T-cell (primary cell): Measurements from ENCODE around the gene MX2. TPM values are rescaled to one million over a fixed set of nuclear protein-coding genes. Genes with fewer than 3 reads are reported as not detected.

Experiments
- ATAC-seq, 4 experiments: fragments of 200-7000 bp in 3 of 4; fragments of 150-1000 bp in 1 of 4; cut with Tn5 transposase; replicated peaks in 1 of 4; 1 replicate in 3 of 4; 2 replicates in 1 of 4; pipeline ENCODE4 v1.10.0; 2021; ENCODE audit warnings: moderate library complexity in 3 of 4, mild to moderate bottlenecking in 2 of 4, moderate number of reproducible peaks in 1 of 4
- CTCF ChIA-PET, 2 donors: fragments of 300-600 bp; sonication (Branson Sonifier 250); formaldehyde crosslinking; loops; one replicate each; lab custom pipeline; 2022; ENCODE audit warnings: antibody characterized with exemption in 2 of 2; lab: Charles Lee
- POLR2A ChIA-PET, 2 donors: fragments of 300-600 bp; sonication (Branson Sonifier 250); formaldehyde crosslinking; loops; one replicate each; lab custom pipeline; 2022; ENCODE audit warnings: antibody characterized with exemption in 2 of 2; lab: Charles Lee
- DNase-seq, 35 experiments: peaks; one replicate each; pipeline versions ENCODE4 v3.0.0 to v3.0.0-alpha.2; 2013 to 2023
- H3K27ac ChIP-seq: one replicate; pipeline ENCODE4 v1.5.1; 2013; ENCODE audit warnings: low read length
- H3K27me3 ChIP-seq, 2 experiments: replicated peaks in 1 of 2; 1 replicate in 1 of 2; 2 replicates in 1 of 2; pipeline versions ENCODE4 v1.6.1 to v1.7.0; 2013; ENCODE audit warnings: low read length in 1 of 2, mixed read lengths in 1 of 2; ENCODE audit not compliant: control insufficient read depth in 2 of 2, insufficient read depth in 2 of 2; ENCODE audit errors: extremely low read depth in 1 of 2
- H3K36me3 ChIP-seq, 2 donors: 1 replicate in 1 of 2; 2 replicates in 1 of 2; pipeline versions ENCODE4 v1.6.1 to v1.7.0; 2013; ENCODE audit warnings: low read length in 1 of 2; ENCODE audit not compliant: control insufficient read depth in 2 of 2, insufficient read depth in 1 of 2; ENCODE audit errors: extremely low read depth in 1 of 2
- H3K4me1 ChIP-seq, 2 experiments: 1 replicate in 1 of 2; 2 replicates in 1 of 2; pipeline versions ENCODE4 v1.6.1 to v1.7.0; 2013; ENCODE audit warnings: low read length in 2 of 2, mixed read lengths in 1 of 2; ENCODE audit not compliant: insufficient read depth in 2 of 2, control insufficient read depth in 1 of 2; ENCODE audit errors: extremely low read depth in 1 of 2
- H3K4me3 ChIP-seq, 2 donors: 1 replicate in 1 of 2; 2 replicates in 1 of 2; pipeline versions ENCODE4 v1.5.1 to v1.7.0; 2013; ENCODE audit warnings: mild to moderate bottlenecking in 2 of 2, low read length in 1 of 2, moderate library complexity in 1 of 2; ENCODE audit not compliant: control insufficient read depth in 1 of 2; ENCODE audit errors: extremely low read depth in 1 of 2
- H3K9me3 ChIP-seq: 2 replicates; pipeline ENCODE4 v1.7.0; 2013
- H3K27ac Mint-ChIP-seq, 2 donors: one replicate each; pipeline ENCODE4 v1.8.0; 2020 to 2021; ENCODE audit warnings: mild to moderate bottlenecking in 2 of 2, mixed read lengths in 2 of 2
- H3K27me3 Mint-ChIP-seq, 2 donors: one replicate each; pipeline ENCODE4 v1.8.0; 2021 to 2022; ENCODE audit warnings: mixed read lengths in 2 of 2
- H3K36me3 Mint-ChIP-seq: one replicate; pipeline ENCODE4 v1.8.0; 2021; ENCODE audit warnings: mixed read lengths
- H3K4me1 Mint-ChIP-seq, 3 donors: one replicate each; pipeline ENCODE4 v1.8.0; 2020 to 2022; ENCODE audit warnings: mixed read lengths in 3 of 3, mild to moderate bottlenecking in 1 of 3
- H3K4me3 Mint-ChIP-seq, 3 donors: one replicate each; pipeline ENCODE4 v1.8.0; 2020 to 2022; ENCODE audit warnings: mild to moderate bottlenecking in 3 of 3, mixed read lengths in 3 of 3, moderate library complexity in 3 of 3
- H3K9me3 Mint-ChIP-seq, 3 donors: one replicate each; pipeline ENCODE4 v1.8.0; 2020 to 2022; ENCODE audit warnings: mixed read lengths in 3 of 3
- WGBS: methylation state at CpG from one replicate; pipeline ENCODE4 v1.1.5; 2013; ENCODE audit warnings: missing lambda C conversion rate; ENCODE audit not compliant: insufficient coverage; 5-methylcytosine and 5-hydroxymethylcytosine counted together
- total RNA-seq, 35 experiments: library from RNA in 6 of 35; stranded (reverse) in 6 of 35; fragments of 120-200 nt in 1 of 35; gene quantifications; one replicate each; pipeline versions ENCODE4 v1.2.1 to v1.2.4 and lab custom pipeline; 2013 to 2026

Gene MX2
- total RNA-seq, 5 donors from 2014 or later (not counting 1 experiment from before 2014, with no cell fraction given) = 77.7 to 103 (median 81.8) TPM

GRCh38 chr21:41338455-41338854, 23.4 kb upstream of the MX2 start:
- Mint-ChIP-seq H3K27ac (no peak overlapping the region), H3K4me3 (no peak overlapping the region), H3K4me1 (no peaks in the 10 kb centered on the region), H3K9me3 (peaks cover 10 to 16% (median 11%) of the 10 kb centered on the region in 3 donors), H3K36me3 (no peaks in the 10 kb centered on the region), H3K27me3 (peaks cover 3 to 6% of the 10 kb centered on the region in 2 donors)
- peaks cover 0 to 3% of the 10 kb centered on the region in 2 experiments for H3K27me3 ChIP-seq
- WGBS = 86% methylated on average over 8 of the region's 8 CpGs
- H3K36me3 ChIP-seq = no peaks in the 10 kb centered on the region
- no peak overlapping the region for H3K27ac ChIP-seq
- no peak for ATAC-seq
- H3K9me3 ChIP-seq = no peaks in the 10 kb centered on the region
- H3K4me3 ChIP-seq = no peak overlapping the region
- ChIA-PET POLR2A (no interaction called here), CTCF (no interaction called here)
- no peak for DNase-seq
- no peaks in the 10 kb centered on the region for H3K4me1 ChIP-seq

GRCh38 chr21:41342035-41342434, 19.8 kb upstream of the MX2 start:
- Histone ChIP-seq H3K36me3 (no peaks in the 10 kb centered on the region), H3K4me3 (no peak overlapping the region), H3K27ac (no peak overlapping the region), H3K9me3 (no peaks in the 10 kb centered on the region), H3K4me1 (no peaks in the 10 kb centered on the region), H3K27me3 (peaks cover 0 to 8% of the 10 kb centered on the region in 2 experiments)
- POLR2A ChIA-PET = no interaction called here
- no peak for ATAC-seq
- peaks cover 5 to 6% (median 6%) of the 10 kb centered on the region in 3 donors for H3K9me3 Mint-ChIP-seq
- no peaks in the 10 kb centered on the region for H3K36me3 Mint-ChIP-seq
- H3K4me1 Mint-ChIP-seq = no peaks in the 10 kb centered on the region
- DNase-seq = no peak
- no CpG with 5 or more reads among the region's 4 CpGs for WGBS
- no peak overlapping the region for H3K27ac Mint-ChIP-seq
- CTCF ChIA-PET = no interaction called here
- H3K4me3 Mint-ChIP-seq = no peak overlapping the region
- peaks cover 3 to 15% of the 10 kb centered on the region in 2 donors for H3K27me3 Mint-ChIP-seq

DNA sequence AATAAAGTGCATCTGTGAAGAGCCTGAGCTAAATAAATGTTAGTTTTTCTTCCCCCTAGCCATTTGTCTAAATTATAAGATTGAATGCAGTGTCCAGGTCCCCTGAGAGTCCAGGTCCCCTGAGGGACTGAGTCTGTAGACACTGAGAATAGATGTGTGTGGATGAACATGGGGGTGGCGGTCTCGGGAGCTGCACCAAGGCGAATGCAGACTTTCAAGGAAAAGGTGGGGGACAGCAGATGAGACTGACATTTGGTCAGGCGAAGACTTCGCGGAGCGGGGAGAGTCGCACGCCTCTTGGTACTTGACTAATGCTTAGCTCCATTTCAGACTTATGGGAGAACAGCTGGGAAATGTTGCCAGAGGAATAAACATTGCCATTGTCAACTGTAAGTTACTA, 17.7 kb upstream of the MX2 start:
- DNase-seq (no peak), ATAC-seq (no peak)
- H3K9me3 Mint-ChIP-seq = peaks cover 5 to 6% (median 6%) of the 10 kb centered on the region in 3 donors
- peaks cover 3 to 18% of the 10 kb centered on the region in 2 donors for H3K27me3 Mint-ChIP-seq
- no peak overlapping the region for H3K27ac ChIP-seq
- no peaks in the 10 kb centered on the region for H3K36me3 Mint-ChIP-seq
- no peaks in the 10 kb centered on the region for H3K4me1 ChIP-seq
- no peaks in the 10 kb centered on the region for H3K9me3 ChIP-seq
- H3K27ac Mint-ChIP-seq = no peak overlapping the region
- POLR2A ChIA-PET = no interaction called here
- no peaks in the 10 kb centered on the region for H3K4me1 Mint-ChIP-seq
- H3K36me3 ChIP-seq = no peaks in the 10 kb centered on the region
- WGBS = 92% methylated on average over 4 of the region's 9 CpGs
- H3K4me3 Mint-ChIP-seq = no peak overlapping the region
- CTCF ChIA-PET = no interaction called here
- H3K27me3 ChIP-seq = peaks cover 0 to 9% of the 10 kb centered on the region in 2 experiments
- H3K4me3 ChIP-seq = no peak overlapping the region

DNA sequence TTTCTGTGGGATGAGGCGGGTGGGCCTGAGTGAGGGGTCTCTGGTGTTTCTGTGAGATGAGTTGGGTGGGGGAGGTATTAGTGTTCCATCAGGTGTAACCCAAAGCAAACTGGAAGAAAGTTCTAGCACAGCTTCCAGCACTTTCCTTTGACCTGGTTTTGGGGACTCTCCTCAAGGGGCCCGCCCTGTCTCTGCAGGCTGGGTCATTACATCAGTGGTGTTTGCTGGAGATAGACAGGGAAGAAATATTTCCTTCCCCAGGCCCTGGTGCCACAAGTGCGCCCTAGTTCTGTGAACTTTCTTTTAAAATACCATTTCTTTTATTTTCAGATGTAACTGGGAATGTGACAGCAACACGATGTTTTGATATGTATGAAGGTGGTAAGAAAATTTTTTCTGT, 16.5 kb upstream of the MX2 start:
- H3K36me3 Mint-ChIP-seq = no peaks in the 10 kb centered on the region
- no peaks in the 10 kb centered on the region for H3K4me1 Mint-ChIP-seq
- Histone ChIP-seq H3K27ac (no peak overlapping the region), H3K27me3 (peaks cover 0 to 14% of the 10 kb centered on the region in 2 experiments), H3K4me3 (no peak overlapping the region), H3K4me1 (no peaks in the 10 kb centered on the region), H3K9me3 (no peaks in the 10 kb centered on the region), H3K36me3 (no peaks in the 10 kb centered on the region)
- 80% methylated on average over 1 of the region's 4 CpGs for WGBS
- DNase-seq = no peak
- peaks cover 3 to 20% of the 10 kb centered on the region in 2 donors for H3K27me3 Mint-ChIP-seq
- H3K4me3 Mint-ChIP-seq = no peak overlapping the region
- ChIA-PET CTCF (no interaction called here), POLR2A (no interaction called here)
- ATAC-seq = no peak
- peaks cover 5 to 6% (median 6%) of the 10 kb centered on the region in 3 donors for H3K9me3 Mint-ChIP-seq
- H3K27ac Mint-ChIP-seq = no peak overlapping the region

DNA sequence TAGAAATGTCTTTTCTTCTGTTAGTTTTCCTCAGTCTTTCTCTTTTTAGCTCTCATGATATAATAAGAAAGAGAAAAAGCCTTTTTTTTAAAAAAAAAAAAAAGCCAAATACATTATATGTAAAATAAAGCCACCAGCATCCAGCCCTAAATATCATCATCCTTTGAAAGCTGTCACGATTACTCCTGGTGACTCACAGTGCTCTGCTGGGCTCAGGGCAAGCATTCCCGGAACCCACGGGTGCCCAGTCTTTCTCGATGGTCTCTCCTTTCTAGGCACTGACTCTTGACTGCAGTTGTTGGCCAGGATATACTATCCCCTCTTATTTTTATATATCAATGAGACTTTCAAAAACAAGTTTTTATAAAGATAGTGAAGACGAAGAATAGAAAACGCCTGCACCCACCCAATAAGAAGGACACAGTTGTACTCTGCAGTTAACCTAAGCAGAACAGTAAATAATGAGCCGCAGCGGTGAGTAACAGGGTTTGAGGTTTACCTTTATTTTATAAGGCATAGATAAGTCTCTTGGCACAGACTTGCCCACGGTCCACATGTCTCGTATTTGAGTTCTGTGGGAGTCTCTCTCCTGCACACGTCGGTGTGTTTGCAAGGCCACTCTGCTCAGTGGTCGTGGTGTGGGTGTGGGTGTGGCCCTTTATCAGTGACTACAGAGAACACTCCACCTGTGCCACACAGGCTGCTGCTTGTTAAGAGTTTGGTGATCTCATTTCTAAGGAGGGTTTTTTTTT, 15.7 kb upstream of the MX2 start:
- Mint-ChIP-seq H3K36me3 (no peaks in the 10 kb centered on the region), H3K4me1 (no peaks in the 10 kb centered on the region), H3K9me3 (peaks cover 5 to 6% (median 6%) of the 10 kb centered on the region in 3 donors), H3K4me3 (no peak overlapping the region), H3K27ac (no peak overlapping the region), H3K27me3 (peaks cover 8 to 27% of the 10 kb centered on the region in 2 donors)
- ATAC-seq (no peak), DNase-seq (no peak)
- Histone ChIP-seq H3K4me3 (no peak overlapping the region), H3K4me1 (no peaks in the 10 kb centered on the region), H3K27me3 (peaks cover 0 to 14% of the 10 kb centered on the region in 2 experiments), H3K9me3 (no peaks in the 10 kb centered on the region), H3K27ac (no peak overlapping the region), H3K36me3 (no peaks in the 10 kb centered on the region)
- ChIA-PET POLR2A (interaction anchor here in 1 of 2 donors (0.5 kb wide), 1 partner anchor 27 kb away, joined by 6 read pairs; no protein-coding TSS in a partner anchor), CTCF (no interaction called here)
- 75% methylated on average over 5 of the region's 13 CpGs for WGBS

GRCh38 chr21:41346758-41347157, 15.1 kb upstream of the MX2 start:
- H3K4me1 ChIP-seq = no peaks in the 10 kb centered on the region
- H3K4me3 ChIP-seq = no peak overlapping the region
- ChIA-PET CTCF (no interaction called here), POLR2A (no interaction called here)
- Mint-ChIP-seq H3K27ac (no peak overlapping the region), H3K36me3 (no peaks in the 10 kb centered on the region), H3K4me1 (no peaks in the 10 kb centered on the region), H3K4me3 (no peak overlapping the region), H3K9me3 (peaks cover 5 to 6% (median 6%) of the 10 kb centered on the region in 3 donors), H3K27me3 (peaks cover 9 to 25% of the 10 kb centered on the region in 2 donors)
- DNase-seq (no peak), ATAC-seq (no peak)
- no peaks in the 10 kb centered on the region for H3K36me3 ChIP-seq
- 78% methylated on average over 7 of the region's 8 CpGs for WGBS
- H3K27me3 ChIP-seq = peaks cover 0 to 18% of the 10 kb centered on the region in 2 experiments
- no peak overlapping the region for H3K27ac ChIP-seq
- no peaks in the 10 kb centered on the region for H3K9me3 ChIP-seq
